Thymus (tissue), 11 donors: ENCODE measurements around the gene CPXM1. TPM values are rescaled to one million over a fixed set of nuclear protein-coding genes. Genes with fewer than 3 reads are reported as not detected.
A peak's percentile ranks its signal among the peaks of the same experiment; 100 is the strongest.
"Not testable (repeated sequence)": the region's sequence is repeated elsewhere in the genome, so short reads cannot be mapped to it uniquely, and the experiment has no call there.

Experiments
- DNase-seq, 9 donors: peaks; one replicate each; pipeline ENCODE4 v3.0.0-alpha.2; 2013; ENCODE audit warnings: low spot score in 9 of 9, low read depth in 6 of 9, missing footprints in 1 of 9
- H3K27ac ChIP-seq, 2 donors: one replicate each; pipeline ENCODE4 v1.5.1; 2013; ENCODE audit warnings: control low read depth in 1 of 2, low read depth in 1 of 2, low read length in 1 of 2, mild to moderate bottlenecking in 1 of 2, moderate library complexity in 1 of 2
- H3K27me3 ChIP-seq, 2 donors: one replicate each; pipeline ENCODE4 v1.5.1; 2013; ENCODE audit warnings: low read length in 1 of 2; ENCODE audit not compliant: control insufficient read depth in 2 of 2, insufficient read depth in 1 of 2
- H3K36me3 ChIP-seq, 2 donors: one replicate each; pipeline ENCODE4 v1.5.1; 2013; ENCODE audit warnings: low read length in 1 of 2, mild to moderate bottlenecking in 1 of 2, moderate library complexity in 1 of 2; ENCODE audit not compliant: control insufficient read depth in 2 of 2, insufficient read depth in 2 of 2
- H3K4me1 ChIP-seq, 2 donors: one replicate each; pipeline ENCODE4 v1.5.1; 2013; ENCODE audit warnings: low read length in 2 of 2; ENCODE audit not compliant: control insufficient read depth in 2 of 2, insufficient read depth in 2 of 2
- H3K4me3 ChIP-seq, 2 donors: one replicate each; pipeline ENCODE4 v1.5.1; 2013; ENCODE audit warnings: low read length in 2 of 2, control low read depth in 1 of 2, mild to moderate bottlenecking in 1 of 2
- H3K9me3 ChIP-seq, 2 donors: one replicate each; pipeline ENCODE4 v1.5.1; 2013; ENCODE audit warnings: low read length in 1 of 2, mild to moderate bottlenecking in 1 of 2; ENCODE audit not compliant: control insufficient read depth in 2 of 2, insufficient read depth in 1 of 2
- WGBS: extraction: QIAGEN DNeasy Blood & Tissue Kit; methylation state at CpG from one replicate; pipeline ENCODE4 v1.1.7; 2013; 5-methylcytosine and 5-hydroxymethylcytosine counted together
- polyA plus RNA-seq: library from polyadenylated mRNA; stranded (reverse); fragments of 200-250 nt; gene quantifications from one replicate; pipeline ENCODE4 v1.2.3, GENCODE V29; 2013
- total RNA-seq: library from RNA; stranded (reverse); fragments of 120-200 nt; gene quantifications from one replicate; pipeline ENCODE4 v1.2.4, GENCODE V29; 2013
- donor health status: healthy.

The CPXM1 gene
- total and polyA plus RNA-seq, 2 donors, result 11.9 to 14.1 TPM

GRCh38 chr20:2831206-2831605 lies 30.8 kb upstream of the CPXM1 start:
- WGBS, result 95% methylated on average over 7 of the region's 7 CpGs

GRCh38 chr20:2829376-2829775 lies 28.9 kb upstream of the CPXM1 start:
- H3K4me1 ChIP-seq, result peaks cover 3 to 8% of the 10 kb centered on the region in 2 donors
- no peak for DNase-seq
- no peak overlapping the region for H3K27ac ChIP-seq
- H3K9me3 ChIP-seq, result no peaks in the 10 kb centered on the region
- no peaks in the 10 kb centered on the region for H3K36me3 ChIP-seq
- H3K4me3 ChIP-seq, result no peak overlapping the region
- 80% methylated on average over 6 of the region's 6 CpGs for WGBS
- peaks cover 5 to 20% of the 10 kb centered on the region in 2 donors for H3K27me3 ChIP-seq

More at GRCh38 chr20:2831206-2831605, 30.8 kb upstream of the CPXM1 start:
- H3K4me3 ChIP-seq, H3K27ac ChIP-seq, H3K36me3 ChIP-seq, DNase-seq, H3K9me3 ChIP-seq, H3K4me1 ChIP-seq: not testable (repeated sequence)
- H3K27me3 ChIP-seq, result peaks cover 5 to 19% of the 10 kb centered on the region in 2 donors

- no peak overlapping the region for H3K27ac ChIP-seq
- H3K9me3 ChIP-seq, result no peaks in the 10 kb centered on the region
- no peak for DNase-seq
- H3K4me1 ChIP-seq, result peaks cover 10% of the 10 kb centered on the region in 2 donors
- no peaks in the 10 kb centered on the region for H3K36me3 ChIP-seq
- 97% methylated on average over 4 of the region's 4 CpGs for WGBS
- H3K27me3 ChIP-seq, result peaks cover 5 to 24% of the 10 kb centered on the region in 2 donors
- H3K4me3 ChIP-seq, result no peak overlapping the region
These were observed 26.2 kb upstream of the CPXM1 start for GRCh38 chr20:2826655-2827054.

GRCh38 chr20:2825761-2826160 lies 25.3 kb upstream of the CPXM1 start:
- H3K27me3 ChIP-seq, result peaks cover 10 to 33% of the 10 kb centered on the region in 2 donors
- H3K4me3 ChIP-seq, result peak overlapping the region in 1 of 2 donors; percentile 14
- no peaks in the 10 kb centered on the region for H3K9me3 ChIP-seq
- H3K36me3 ChIP-seq, result no peaks in the 10 kb centered on the region
- peaks cover 15 to 19% of the 10 kb centered on the region in 2 donors for H3K4me1 ChIP-seq
- no peak overlapping the region for H3K27ac ChIP-seq
- WGBS, result 18% methylated on average over 2 of the region's 2 CpGs
- DNase-seq, result peak in 4 of 9 donors; percentile 40 to 77 (median 46)

- Histone ChIP-seq H3K4me3 (peak overlapping the region in 1 of 2 donors; percentile 23), H3K4me1 (peaks cover 15 to 24% of the 10 kb centered on the region in 2 donors), H3K36me3 (no peaks in the 10 kb centered on the region), H3K27me3 (peaks cover 20 to 43% of the 10 kb centered on the region in 2 donors), H3K9me3 (peaks cover 0 to 3% of the 10 kb centered on the region in 2 donors), H3K27ac (no peak overlapping the region)
- DNase-seq, result peak in 8 of 9 donors; percentile 49 to 92 (median 68)
- 17% methylated on average over 5 of the region's 5 CpGs for WGBS
These were observed 21.6 kb upstream of the CPXM1 start for GRCh38 chr20:2822073-2822472.

- no peak overlapping the region for H3K27ac ChIP-seq
- H3K4me1 ChIP-seq, result peaks cover 9 to 23% of the 10 kb centered on the region in 2 donors
- H3K4me3 ChIP-seq, result peak overlapping the region in 1 of 2 donors; percentile 23
- H3K9me3 ChIP-seq, result peaks cover 0 to 3% of the 10 kb centered on the region in 2 donors
- H3K27me3 ChIP-seq, result peaks cover 20 to 46% of the 10 kb centered on the region in 2 donors
- WGBS, result 12% methylated on average over 68 of the region's 68 CpGs
- DNase-seq, result no peak
- H3K36me3 ChIP-seq, result no peaks in the 10 kb centered on the region
These were observed 20.8 kb upstream of the CPXM1 start for GRCh38 chr20:2820896-2821869.

- no peaks in the 10 kb centered on the region for H3K36me3 ChIP-seq
- H3K27ac ChIP-seq, result no peak overlapping the region
- 57% methylated on average over 32 of the region's 32 CpGs for WGBS
- peaks cover 20 to 51% of the 10 kb centered on the region in 2 donors for H3K27me3 ChIP-seq
- no peak for DNase-seq
- no peak overlapping the region for H3K4me3 ChIP-seq
- peaks cover 0 to 3% of the 10 kb centered on the region in 2 donors for H3K9me3 ChIP-seq
- H3K4me1 ChIP-seq, result peaks cover 8 to 22% of the 10 kb centered on the region in 2 donors
These were observed 19.9 kb upstream of the CPXM1 start for GRCh38 chr20:2820084-2820895.

- DNase-seq, result no peak
- H3K27ac ChIP-seq, result no peak overlapping the region
- WGBS, result 98% methylated on average over 7 of the region's 7 CpGs
These were observed 17.6 kb upstream of the CPXM1 start for GRCh38 chr20:2817891-2818595.

More at GRCh38 chr20:2817891-2818595, 17.6 kb upstream of the CPXM1 start:
- peaks cover 8 to 22% of the 10 kb centered on the region in 2 donors for H3K4me1 ChIP-seq
- no peaks in the 10 kb centered on the region for H3K36me3 ChIP-seq
- peaks cover 20 to 60% of the 10 kb centered on the region in 2 donors for H3K27me3 ChIP-seq
- H3K9me3 ChIP-seq, result peaks cover 0 to 3% of the 10 kb centered on the region in 2 donors
- H3K4me3 ChIP-seq, result no peak overlapping the region
